HEK293 (cell line): Measurements from ENCODE around the gene ZNF211.

Experiments
- CTCF ChIA-PET: fragments of 350-600 bp; formaldehyde crosslinking; extraction: SDS; loops from one replicate; lab custom pipeline; 2021; ENCODE audit warnings: antibody characterized with exemption; lab: Yijun Ruan, JAX
- POLR2A ChIA-PET: fragments of 300-600 bp; formaldehyde crosslinking; extraction: SDS; loops from one replicate; lab custom pipeline; 2020; ENCODE audit warnings: antibody characterized with exemption, inconsistent platforms; lab: Yijun Ruan, JAX
- H3K27ac ChIP-seq: fragments of 200-500 bp; sonication (Bioruptor generic); 2 replicates; pipeline ENCODE4 v1.5.1; 2014; ENCODE audit warnings: low read depth, low read length, control low read depth, inconsistent platforms; ENCODE audit errors: extremely low read depth
- H3K36me3 ChIP-seq, 2 experiments: fragments of 200-500 bp in 1 of 2; sonication (Bioruptor generic) in 1 of 2; 1 replicate in 1 of 2; 2 replicates in 1 of 2; pipeline ENCODE4 v1.5.1; 2014 to 2017; ENCODE audit warnings: inconsistent platforms in 2 of 2, low read length in 2 of 2; ENCODE audit not compliant: control insufficient read depth in 2 of 2, insufficient read depth in 1 of 2
- H3K4me1 ChIP-seq: fragments of 200-500 bp; sonication (Bioruptor generic); 2 replicates; pipeline ENCODE4 v1.5.1; 2014; ENCODE audit warnings: mild to moderate bottlenecking, low read length, inconsistent platforms; ENCODE audit not compliant: control insufficient read depth, insufficient read depth
- H3K4me3 ChIP-seq: 2 replicates; pipeline ENCODE4 v1.5.1; 2011; ENCODE audit warnings: low read depth, mild to moderate bottlenecking, control low read depth, low read length, moderate library complexity
- H3K9me3 ChIP-seq: fragments of 200-500 bp; sonication (Bioruptor generic); 2 replicates; pipeline ENCODE4 v1.5.1; 2014; ENCODE audit warnings: low read depth, low read length, inconsistent platforms; ENCODE audit not compliant: control insufficient read depth, insufficient read depth
- HOXA7 ChIP-seq: sonication (generic); formaldehyde crosslinking; IDR thresholded peaks from 2 replicates; pipeline ENCODE4 v1.8.1; 2022; ENCODE audit warnings: missing genetic modification reagents, borderline replicate concordance
- REST ChIP-seq: fragments of 450-650 bp; formaldehyde crosslinking; IDR thresholded peaks from 2 replicates; pipeline ENCODE4 v1.5.1; 2016; ENCODE audit warnings: missing biosample characterization, missing genetic modification characterization
- TRIM28 ChIP-seq: IDR thresholded peaks from 2 replicates; pipeline ENCODE4 v1.6.1; 2011; ENCODE audit warnings: low read length, control low read depth, borderline replicate concordance
- WT1 ChIP-seq: fragments of 450-650 bp; formaldehyde crosslinking; IDR thresholded peaks from 2 replicates; pipeline ENCODE4 v1.5.1; 2016; ENCODE audit warnings: missing biosample characterization, missing genetic modification characterization
- ZNF140 ChIP-seq: fragments of 450-650 bp; formaldehyde crosslinking; IDR thresholded peaks from 2 replicates; pipeline ENCODE4 v1.5.1; 2016; ENCODE audit warnings: missing biosample characterization, missing genetic modification characterization
- ZNF169 ChIP-seq: fragments of 450-650 bp; formaldehyde crosslinking; IDR thresholded peaks from 2 replicates; pipeline ENCODE4 v1.5.1; 2016; ENCODE audit warnings: missing biosample characterization, missing genetic modification characterization
- ZNF2 ChIP-seq: fragments of 450-650 bp; formaldehyde crosslinking; IDR thresholded peaks from 2 replicates; pipeline ENCODE4 v1.5.1; 2016; ENCODE audit warnings: missing biosample characterization, missing genetic modification characterization
- ZNF514 ChIP-seq: fragments of 450-650 bp; formaldehyde crosslinking; IDR thresholded peaks from 2 replicates; pipeline ENCODE4 v1.5.1; 2016; ENCODE audit warnings: missing biosample characterization, missing genetic modification characterization
- TF ChIP-seq, protein P1 (sequence below): fragments of 450-650 bp; formaldehyde crosslinking; conservative IDR thresholded peaks from 2 replicates; pipeline ENCODE4 v1.5.1; 2016; ENCODE audit warnings: low read depth, missing biosample characterization, missing genetic modification characterization
- TF ChIP-seq, protein P2 (sequence below): fragments of 450-650 bp; formaldehyde crosslinking; IDR thresholded peaks from 2 replicates; pipeline ENCODE4 v1.5.1; 2017; ENCODE audit warnings: missing biosample characterization, mild to moderate bottlenecking, missing genetic modification characterization, moderate library complexity
- TF ChIP-seq, protein P3 (sequence below): fragments of 450-650 bp; formaldehyde crosslinking; IDR thresholded peaks from 2 replicates; pipeline ENCODE4 v1.5.1; 2016; ENCODE audit warnings: missing biosample characterization, missing genetic modification characterization

The ZNF211 gene

DNA sequence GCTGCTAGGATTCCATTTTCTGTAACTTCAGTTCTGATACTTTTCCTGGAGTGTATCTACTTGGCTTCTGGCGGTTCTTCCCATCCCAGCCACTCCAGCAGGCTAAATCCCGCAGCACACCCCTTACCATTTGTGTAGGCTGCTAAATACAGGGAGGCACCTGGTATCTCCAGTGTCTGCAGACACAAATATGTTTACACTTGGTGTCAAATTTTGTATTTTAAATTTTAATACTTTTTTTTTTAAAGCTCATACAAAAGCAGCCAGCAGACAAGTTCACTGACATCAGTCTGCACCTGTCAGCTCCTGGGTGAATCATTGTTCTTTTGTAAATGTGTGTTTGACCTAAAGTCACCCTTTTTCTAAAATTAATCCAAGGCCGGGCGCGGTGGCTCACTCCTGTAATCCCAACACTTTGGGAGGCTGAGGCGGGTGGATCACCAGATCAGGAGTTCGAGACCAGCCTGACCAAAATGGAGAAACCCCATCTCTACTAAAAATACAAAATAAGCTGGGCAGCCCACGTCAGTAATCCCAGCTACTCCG is 32.4 kb downstream of the ZNF211 start:
- POLR2A ChIA-PET = interaction anchor here (0.7 to 2.7 kb wide), 7 partner anchors 14 to 200 kb away, joined by 3 to 16 read pairs (median 5); partner anchors contain the start of genes ZNF211, ZNF551 and ZNF671
- CTCF ChIA-PET = no interaction called here

DNA sequence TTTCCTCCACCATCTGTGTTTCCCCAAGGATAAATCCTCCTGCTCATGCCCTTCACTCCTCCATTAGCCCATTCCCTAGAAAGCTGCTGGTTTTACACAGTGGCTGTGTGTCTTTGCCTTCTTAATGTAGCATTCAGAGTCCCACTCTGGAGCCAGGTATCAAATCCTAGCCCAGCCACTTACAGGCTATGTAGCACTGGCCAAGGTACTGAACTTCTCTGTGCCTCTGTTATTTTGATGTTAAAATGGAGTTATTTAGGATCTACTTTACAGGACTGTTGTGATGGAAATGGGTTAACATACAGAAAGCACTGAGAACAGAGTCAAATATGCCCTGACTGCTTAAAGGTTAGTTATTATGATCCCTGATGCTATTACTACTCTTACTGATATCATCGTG is 34.3 kb downstream of the ZNF211 start:
- CTCF ChIA-PET = interaction anchor here (0.6 to 0.7 kb wide), 2 partner anchors 15 to 107 kb away, joined by 3 read pairs; partner anchors contain the start of gene ZNF551
- no peak overlapping the region for H3K4me3 ChIP-seq
- H3K9me3 ChIP-seq = no peaks in the 10 kb centered on the region
- H3K27ac ChIP-seq = no peak overlapping the region
- no peaks in the 10 kb centered on the region for H3K4me1 ChIP-seq
- TF ChIP-seq ZNF169 (tag by site-specific recombination) (no peak), REST (tag by site-specific recombination) (peak; percentile 87)
- TF ChIP-seq, all 188 proteins: peak for 1
- no peaks in the 10 kb centered on the region for H3K36me3 ChIP-seq
- POLR2A ChIA-PET = no interaction called here

More for the DNA sequence above, 32.4 kb downstream of the ZNF211 start:
- no peaks in the 10 kb centered on the region for H3K9me3 ChIP-seq
- no peak overlapping the region for H3K4me3 ChIP-seq
- TF ChIP-seq, protein P1, sequence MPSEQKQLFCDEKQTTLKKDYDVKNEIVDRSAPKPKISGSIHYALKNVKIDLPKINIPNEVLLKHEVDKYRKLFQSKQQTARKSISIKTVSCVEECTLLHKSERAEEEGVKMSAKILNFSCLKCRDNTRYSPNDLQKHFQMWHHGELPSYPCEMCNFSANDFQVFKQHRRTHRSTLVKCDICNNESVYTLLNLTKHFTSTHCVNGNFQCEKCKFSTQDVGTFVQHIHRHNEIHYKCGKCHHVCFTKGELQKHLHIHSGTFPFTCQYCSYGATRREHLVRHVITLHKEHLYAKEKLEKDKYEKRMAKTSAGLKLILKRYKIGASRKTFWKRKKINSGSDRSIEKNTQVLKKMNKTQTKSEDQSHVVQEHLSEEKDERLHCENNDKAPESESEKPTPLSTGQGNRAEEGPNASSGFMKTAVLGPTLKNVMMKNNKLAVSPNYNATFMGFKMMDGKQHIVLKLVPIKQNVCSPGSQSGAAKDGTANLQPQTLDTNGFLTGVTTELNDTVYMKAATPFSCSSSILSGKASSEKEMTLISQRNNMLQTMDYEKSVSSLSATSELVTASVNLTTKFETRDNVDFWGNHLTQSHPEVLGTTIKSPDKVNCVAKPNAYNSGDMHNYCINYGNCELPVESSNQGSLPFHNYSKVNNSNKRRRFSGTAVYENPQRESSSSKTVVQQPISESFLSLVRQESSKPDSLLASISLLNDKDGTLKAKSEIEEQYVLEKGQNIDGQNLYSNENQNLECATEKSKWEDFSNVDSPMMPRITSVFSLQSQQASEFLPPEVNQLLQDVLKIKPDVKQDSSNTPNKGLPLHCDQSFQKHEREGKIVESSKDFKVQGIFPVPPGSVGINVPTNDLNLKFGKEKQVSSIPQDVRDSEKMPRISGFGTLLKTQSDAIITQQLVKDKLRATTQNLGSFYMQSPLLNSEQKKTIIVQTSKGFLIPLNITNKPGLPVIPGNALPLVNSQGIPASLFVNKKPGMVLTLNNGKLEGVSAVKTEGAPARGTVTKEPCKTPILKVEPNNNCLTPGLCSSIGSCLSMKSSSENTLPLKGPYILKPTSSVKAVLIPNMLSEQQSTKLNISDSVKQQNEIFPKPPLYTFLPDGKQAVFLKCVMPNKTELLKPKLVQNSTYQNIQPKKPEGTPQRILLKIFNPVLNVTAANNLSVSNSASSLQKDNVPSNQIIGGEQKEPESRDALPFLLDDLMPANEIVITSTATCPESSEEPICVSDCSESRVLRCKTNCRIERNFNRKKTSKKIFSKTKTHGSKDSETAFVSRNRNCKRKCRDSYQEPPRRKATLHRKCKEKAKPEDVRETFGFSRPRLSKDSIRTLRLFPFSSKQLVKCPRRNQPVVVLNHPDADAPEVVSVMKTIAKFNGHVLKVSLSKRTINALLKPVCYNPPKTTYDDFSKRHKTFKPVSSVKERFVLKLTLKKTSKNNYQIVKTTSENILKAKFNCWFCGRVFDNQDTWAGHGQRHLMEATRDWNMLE (tag by site-specific recombination) = no peak
- TF ChIP-seq HOXA7 (CRISPR knock-in tag) (no peak), WT1 (no peak), TRIM28 (no peak), ZNF140 (tag by site-specific recombination) (no peak), ZNF514 (tag by site-specific recombination) (no peak), ZNF2 (tag by site-specific recombination) (no peak)
- TF ChIP-seq, protein P2, sequence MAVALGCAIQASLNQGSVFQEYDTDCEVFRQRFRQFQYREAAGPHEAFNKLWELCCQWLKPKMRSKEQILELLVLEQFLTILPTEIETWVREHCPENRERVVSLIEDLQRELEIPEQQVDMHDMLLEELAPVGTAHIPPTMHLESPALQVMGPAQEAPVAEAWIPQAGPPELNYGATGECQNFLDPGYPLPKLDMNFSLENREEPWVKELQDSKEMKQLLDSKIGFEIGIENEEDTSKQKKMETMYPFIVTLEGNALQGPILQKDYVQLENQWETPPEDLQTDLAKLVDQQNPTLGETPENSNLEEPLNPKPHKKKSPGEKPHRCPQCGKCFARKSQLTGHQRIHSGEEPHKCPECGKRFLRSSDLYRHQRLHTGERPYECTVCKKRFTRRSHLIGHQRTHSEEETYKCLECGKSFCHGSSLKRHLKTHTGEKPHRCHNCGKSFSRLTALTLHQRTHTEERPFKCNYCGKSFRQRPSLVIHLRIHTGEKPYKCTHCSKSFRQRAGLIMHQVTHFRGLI (tag by site-specific recombination) = no peak
- TF ChIP-seq, protein P3, sequence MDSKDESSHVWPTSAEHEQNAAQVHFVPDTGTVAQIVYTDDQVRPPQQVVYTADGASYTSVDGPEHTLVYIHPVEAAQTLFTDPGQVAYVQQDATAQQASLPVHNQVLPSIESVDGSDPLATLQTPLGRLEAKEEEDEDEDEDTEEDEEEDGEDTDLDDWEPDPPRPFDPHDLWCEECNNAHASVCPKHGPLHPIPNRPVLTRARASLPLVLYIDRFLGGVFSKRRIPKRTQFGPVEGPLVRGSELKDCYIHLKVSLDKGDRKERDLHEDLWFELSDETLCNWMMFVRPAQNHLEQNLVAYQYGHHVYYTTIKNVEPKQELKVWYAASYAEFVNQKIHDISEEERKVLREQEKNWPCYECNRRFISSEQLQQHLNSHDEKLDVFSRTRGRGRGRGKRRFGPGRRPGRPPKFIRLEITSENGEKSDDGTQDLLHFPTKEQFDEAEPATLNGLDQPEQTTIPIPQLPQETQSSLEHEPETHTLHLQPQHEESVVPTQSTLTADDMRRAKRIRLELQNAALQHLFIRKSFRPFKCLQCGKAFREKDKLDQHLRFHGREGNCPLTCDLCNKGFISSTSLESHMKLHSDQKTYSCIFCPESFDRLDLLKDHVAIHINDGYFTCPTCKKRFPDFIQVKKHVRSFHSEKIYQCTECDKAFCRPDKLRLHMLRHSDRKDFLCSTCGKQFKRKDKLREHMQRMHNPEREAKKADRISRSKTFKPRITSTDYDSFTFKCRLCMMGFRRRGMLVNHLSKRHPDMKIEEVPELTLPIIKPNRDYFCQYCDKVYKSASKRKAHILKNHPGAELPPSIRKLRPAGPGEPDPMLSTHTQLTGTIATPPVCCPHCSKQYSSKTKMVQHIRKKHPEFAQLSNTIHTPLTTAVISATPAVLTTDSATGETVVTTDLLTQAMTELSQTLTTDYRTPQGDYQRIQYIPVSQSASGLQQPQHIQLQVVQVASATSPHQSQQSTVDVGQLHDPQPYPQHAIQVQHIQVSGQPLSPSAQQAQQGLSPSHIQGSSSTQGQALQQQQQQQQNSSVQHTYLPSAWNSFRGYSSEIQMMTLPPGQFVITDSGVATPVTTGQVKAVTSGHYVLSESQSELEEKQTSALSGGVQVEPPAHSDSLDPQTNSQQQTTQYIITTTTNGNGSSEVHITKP = no peak
- no peaks in the 10 kb centered on the region for H3K4me1 ChIP-seq
- H3K27ac ChIP-seq = no peak overlapping the region
- H3K36me3 ChIP-seq = no peaks in the 10 kb centered on the region
